NB4 (cell line): ENCODE results near the gene UQCC5.

Source experiments
- DNase-seq: peaks from one replicate; pipeline ENCODE4 v3.0.0; 2010; ENCODE audit warnings: low read depth
- H3K4me3 ChIP-seq: one replicate; pipeline ENCODE4 v1.5.1; 2011; ENCODE audit warnings: mild to moderate bottlenecking, low read depth, low read length, moderate library complexity
- MYC ChIP-seq: IDR thresholded peaks from 2 replicates; pipeline ENCODE4 v1.6.1; 2011; ENCODE audit warnings: low read depth, low read length
- POLR2A ChIP-seq: IDR thresholded peaks from 2 replicates; pipeline ENCODE4 v1.6.1; 2011; ENCODE audit warnings: mild to moderate bottlenecking; ENCODE audit not compliant: insufficient read length; ENCODE audit errors: extremely low read depth
- TF ChIP-seq, protein P1 (sequence below): IDR thresholded peaks from 2 replicates; pipeline ENCODE4 v1.6.1; 2011; ENCODE audit warnings: low read depth, low read length
- TF ChIP-seq, protein P2 (sequence below): IDR thresholded peaks from one replicate; pipeline ENCODE4 v1.5.1; 2012; ENCODE audit warnings: low read depth, low read length

UQCC5 gene

DNA sequence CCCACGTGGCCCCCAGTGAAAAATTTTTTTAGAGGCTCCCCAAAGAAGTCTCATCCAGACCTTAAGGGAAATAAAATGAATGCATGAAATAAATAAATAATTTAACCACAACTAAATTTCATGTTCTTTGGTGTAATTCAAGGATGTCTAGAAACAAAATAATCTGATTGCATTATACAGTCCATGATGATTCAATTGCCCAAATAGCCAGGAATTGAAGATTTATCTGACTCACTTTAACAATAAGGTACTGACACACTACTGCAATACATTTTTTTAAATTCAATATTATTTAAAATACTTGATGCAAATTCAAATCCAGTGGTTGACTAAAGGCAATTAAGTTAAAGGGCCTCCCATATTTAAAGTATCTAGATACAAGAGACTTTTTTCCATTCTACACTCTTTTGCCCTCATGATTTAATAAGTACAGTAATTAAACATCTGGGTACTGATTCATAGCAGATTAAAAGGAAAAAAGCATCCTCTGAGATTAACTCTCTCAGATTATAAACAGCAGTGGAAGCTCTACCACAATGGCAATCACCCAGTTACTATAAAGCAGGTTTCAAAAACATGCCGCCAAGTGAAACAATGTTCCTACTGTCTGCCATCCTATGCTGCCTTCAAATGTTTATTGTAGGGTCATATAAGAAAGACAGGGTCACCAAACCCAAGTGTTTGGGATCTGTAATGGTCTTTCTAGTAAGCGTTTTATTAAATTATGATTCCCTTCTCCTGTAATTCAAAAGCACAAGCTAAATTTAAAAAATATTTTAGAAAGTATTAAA, 9.9 kb downstream of the UQCC5 start:
- DNase-seq: no peak
- no peak overlapping the region for H3K4me3 ChIP-seq
- TF ChIP-seq, protein P1, sequence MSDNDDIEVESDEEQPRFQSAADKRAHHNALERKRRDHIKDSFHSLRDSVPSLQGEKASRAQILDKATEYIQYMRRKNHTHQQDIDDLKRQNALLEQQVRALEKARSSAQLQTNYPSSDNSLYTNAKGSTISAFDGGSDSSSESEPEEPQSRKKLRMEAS: no peak
- no peak for TF ChIP-seq MYC
- TF ChIP-seq POLR2A: no peak
- TF ChIP-seq, protein P2, sequence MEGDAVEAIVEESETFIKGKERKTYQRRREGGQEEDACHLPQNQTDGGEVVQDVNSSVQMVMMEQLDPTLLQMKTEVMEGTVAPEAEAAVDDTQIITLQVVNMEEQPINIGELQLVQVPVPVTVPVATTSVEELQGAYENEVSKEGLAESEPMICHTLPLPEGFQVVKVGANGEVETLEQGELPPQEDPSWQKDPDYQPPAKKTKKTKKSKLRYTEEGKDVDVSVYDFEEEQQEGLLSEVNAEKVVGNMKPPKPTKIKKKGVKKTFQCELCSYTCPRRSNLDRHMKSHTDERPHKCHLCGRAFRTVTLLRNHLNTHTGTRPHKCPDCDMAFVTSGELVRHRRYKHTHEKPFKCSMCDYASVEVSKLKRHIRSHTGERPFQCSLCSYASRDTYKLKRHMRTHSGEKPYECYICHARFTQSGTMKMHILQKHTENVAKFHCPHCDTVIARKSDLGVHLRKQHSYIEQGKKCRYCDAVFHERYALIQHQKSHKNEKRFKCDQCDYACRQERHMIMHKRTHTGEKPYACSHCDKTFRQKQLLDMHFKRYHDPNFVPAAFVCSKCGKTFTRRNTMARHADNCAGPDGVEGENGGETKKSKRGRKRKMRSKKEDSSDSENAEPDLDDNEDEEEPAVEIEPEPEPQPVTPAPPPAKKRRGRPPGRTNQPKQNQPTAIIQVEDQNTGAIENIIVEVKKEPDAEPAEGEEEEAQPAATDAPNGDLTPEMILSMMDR: no peak

DNA sequence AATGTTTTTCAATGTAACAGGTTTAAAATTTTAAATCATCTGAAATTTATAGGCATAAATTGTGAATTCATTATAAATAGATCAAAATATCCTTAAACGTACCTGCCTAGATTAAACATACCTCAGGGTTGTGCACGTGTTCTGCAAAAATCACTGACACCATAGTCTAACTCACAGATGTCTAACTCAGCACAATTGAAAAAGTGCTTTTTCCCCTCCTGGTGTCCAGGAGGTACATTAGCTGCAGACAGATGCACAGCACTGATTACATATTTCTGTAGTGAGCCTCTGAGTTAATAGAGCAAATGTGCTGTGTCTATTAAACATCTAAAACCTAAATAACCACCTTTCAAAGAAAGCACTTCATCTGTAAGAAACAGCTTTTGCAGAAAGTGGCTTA, 10.7 kb downstream of the UQCC5 start:
- DNase-seq: no peak
- H3K4me3 ChIP-seq: no peak overlapping the region
- TF ChIP-seq, protein P1: no peak
- TF ChIP-seq MYC (no peak), POLR2A (no peak)
- TF ChIP-seq, protein P2: no peak

DNA sequence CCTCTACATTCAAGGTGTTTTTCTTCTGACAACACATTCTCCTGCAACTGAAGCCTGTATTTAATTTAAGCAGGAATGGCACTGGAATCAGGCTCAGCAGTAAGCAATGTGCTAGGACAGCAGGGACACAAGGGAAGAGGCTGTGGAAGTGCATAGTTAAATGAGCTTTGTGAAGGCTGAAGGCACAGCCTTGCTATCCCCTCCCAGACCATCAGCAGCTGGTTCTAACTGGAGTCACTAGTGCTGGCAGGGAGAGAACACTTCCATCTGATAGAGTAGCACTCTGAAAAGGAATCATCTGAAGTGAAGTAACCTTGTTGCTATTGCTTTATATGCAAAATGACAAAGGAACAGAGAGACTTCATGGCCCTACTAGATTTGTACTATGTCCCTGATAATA, 14.7 kb downstream of the UQCC5 start:
- no peak for TF ChIP-seq MYC
- no peak for TF ChIP-seq POLR2A
- TF ChIP-seq, protein P1: no peak
- no peak for DNase-seq
- no peak overlapping the region for H3K4me3 ChIP-seq

DNA sequence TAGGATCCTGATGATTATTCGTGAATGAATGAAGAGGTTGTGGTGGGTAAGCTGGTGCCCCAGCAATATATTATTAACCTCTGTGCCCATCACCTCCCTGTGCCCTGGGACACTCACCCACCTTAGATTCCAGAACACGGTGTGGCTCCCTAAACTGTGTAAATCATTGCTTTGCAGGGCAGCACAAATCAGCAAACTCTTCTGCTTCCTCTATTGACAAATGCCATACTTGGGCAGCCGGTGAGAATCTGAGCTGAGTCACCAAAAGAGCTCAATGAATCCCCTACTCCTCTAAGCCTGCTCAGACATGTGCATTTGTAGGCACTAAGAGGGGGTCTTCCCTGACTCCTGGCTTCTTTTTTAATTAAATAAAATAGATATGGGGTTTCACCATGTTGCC, 15.7 kb downstream of the UQCC5 start:
- peak; percentile 14 for DNase-seq
- H3K4me3 ChIP-seq: no peak overlapping the region
- TF ChIP-seq POLR2A: no peak
- no peak for TF ChIP-seq MYC
- TF ChIP-seq, protein P2: no peak
- TF ChIP-seq, protein P1: no peak

DNA sequence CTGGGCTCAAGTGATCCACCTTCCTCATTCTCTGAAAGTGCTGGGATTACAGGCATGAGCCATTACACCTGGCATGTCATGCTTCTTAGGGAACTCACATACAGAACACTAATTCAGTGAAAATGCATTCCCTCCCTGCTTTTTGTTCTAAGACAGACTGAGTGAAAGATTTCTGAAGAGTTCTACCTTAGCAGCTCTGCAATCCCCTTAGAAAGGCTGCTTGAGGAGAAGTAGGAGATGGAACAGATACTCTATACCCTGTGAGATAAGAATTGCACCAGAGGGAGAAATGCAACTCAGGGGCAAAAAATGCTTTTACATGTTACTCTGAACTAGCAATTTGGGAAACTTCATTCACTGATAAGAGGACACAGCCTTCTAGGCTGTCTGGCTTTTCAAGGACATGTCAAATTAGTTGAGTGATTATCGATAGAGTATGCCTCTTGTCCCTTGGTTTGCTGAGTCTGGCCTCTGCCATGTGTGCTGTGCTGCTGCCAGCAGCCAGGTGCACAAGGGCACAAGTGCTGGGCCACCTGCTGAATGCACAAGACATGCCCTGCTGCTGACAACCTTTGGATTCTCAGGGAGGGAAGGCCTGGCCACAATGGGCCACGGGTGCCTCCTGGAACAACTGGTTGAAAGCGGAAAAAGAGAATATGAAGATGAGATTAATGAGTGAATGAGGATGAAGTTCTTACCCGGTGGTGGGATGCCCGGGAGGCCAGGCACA, 17.8 kb downstream of the UQCC5 start:
- H3K4me3 ChIP-seq: no peak overlapping the region
- TF ChIP-seq MYC (no peak), POLR2A (no peak)
- TF ChIP-seq, protein P2: no peak
- TF ChIP-seq, protein P1: no peak
- DNase-seq: no peak

DNA sequence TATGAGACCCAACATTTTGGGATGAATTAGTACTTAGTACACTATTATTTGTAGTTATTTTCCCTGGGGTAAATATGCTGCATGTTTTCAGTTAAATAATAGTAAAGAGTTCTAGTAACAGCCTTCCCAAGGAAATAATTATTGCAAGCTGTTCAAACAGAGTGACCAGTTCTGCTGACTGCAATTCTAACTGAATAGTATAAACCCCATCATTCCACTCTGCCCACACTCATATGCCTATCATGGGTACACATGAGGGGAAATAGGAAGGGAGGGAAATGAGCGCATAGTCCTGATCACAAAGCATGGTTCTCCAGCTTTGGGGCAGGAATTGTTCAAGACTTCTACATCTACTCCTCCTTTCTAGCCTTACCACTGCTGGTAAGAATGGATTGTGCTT, 18.7 kb downstream of the UQCC5 start:
- no peak for TF ChIP-seq POLR2A
- TF ChIP-seq MYC: no peak
- TF ChIP-seq, protein P2: no peak
- TF ChIP-seq, protein P1: no peak
- H3K4me3 ChIP-seq: no peak overlapping the region
- DNase-seq: no peak
